Vagina (tissue), 2 donors: ENCODE data around the gene WDR6. TPM values are rescaled to one million over a fixed set of nuclear protein-coding genes. Genes with fewer than 3 reads are reported as not detected.

Source experiments
- DNase-seq, 2 donors: peaks; one replicate each; pipeline ENCODE4 v3.0.0-alpha.2; 2017; ENCODE audit errors: extremely low spot score in 2 of 2
- H3K27ac ChIP-seq: fragments of 200-600 bp; sonication (generic); one replicate; pipeline ENCODE4 v1.5.1; 2019
- H3K27me3 ChIP-seq: fragments of 200-600 bp; sonication (generic); one replicate; pipeline ENCODE4 v1.5.1; 2019
- H3K36me3 ChIP-seq, 2 donors: fragments of 200-600 bp; sonication (generic); one replicate each; pipeline ENCODE4 v1.5.1; 2017 to 2019
- H3K4me1 ChIP-seq: fragments of 200-600 bp; sonication (generic); one replicate; pipeline ENCODE4 v1.5.1; 2019
- H3K4me3 ChIP-seq, 2 donors: fragments of 200-600 bp; sonication (generic); 1 replicate in 1 of 2; 2 replicates in 1 of 2; pipeline ENCODE4 v1.5.1; 2016 to 2019
- H3K9me3 ChIP-seq: fragments of 200-600 bp; sonication (generic); one replicate; pipeline ENCODE4 v1.5.1; 2019
- CTCF ChIP-seq, 3 experiments: fragments of 450-650 bp in 2 of 3; fragments of 200-600 bp in 1 of 3; sonication (generic) in 1 of 3; IDR thresholded peaks; one replicate each; pipeline ENCODE4 v1.5.1; 2017 to 2019; ENCODE audit warnings: antibody characterized with exemption in 3 of 3, mild to moderate bottlenecking in 2 of 3, moderate library complexity in 2 of 3
- POLR2A ChIP-seq, 2 donors: fragments of 450-650 bp; IDR thresholded peaks; one replicate each; pipeline ENCODE4 v1.6.1; 2017; ENCODE audit warnings: antibody characterized with exemption in 2 of 2, mild to moderate bottlenecking in 2 of 2, moderate library complexity in 2 of 2
- POLR2AphosphoS5 ChIP-seq, 2 donors: sonication (generic); formaldehyde crosslinking; IDR thresholded peaks; one replicate each; pipeline ENCODE4 v1.9.0; 2017; ENCODE audit warnings: antibody characterized with exemption in 2 of 2, mild to moderate bottlenecking in 2 of 2, low read depth in 1 of 2; ENCODE audit not compliant: insufficient read depth in 1 of 2
- intact Hi-C: fragments of 100-400 bp; cut with DNase I; formaldehyde crosslinking; loops from one replicate; pipeline ENCODE4 v1.15.1; 2023
- total RNA-seq: library from RNA; depleted of rRNA; stranded (reverse); fragments of >200 nt; gene quantifications from one replicate; pipeline ENCODE4 v1.2.3, GENCODE V29; 2016

WDR6 gene
- total RNA-seq, 1 donor from 2014 or later = 109 TPM

- TF ChIP-seq POLR2AphosphoS5 (IDR thresholded peaks at IDR 0.05; ENCODE audit: insufficient read depth in 1 of 2, low read depth in 1 of 2) (no peak), CTCF (IDR thresholded peaks at IDR 0.05) (no peak), POLR2A (IDR thresholded peaks at IDR 0.05) (no peak)
- peak overlapping the region; percentile 96 for H3K27ac ChIP-seq
- peak overlapping the region; percentile 75 to 86 for H3K4me3 ChIP-seq
- H3K27me3 ChIP-seq = no peaks in the 10 kb centered on the region
- DNase-seq = no peak
- H3K4me1 ChIP-seq = peaks cover 18% of the 10 kb centered on the region
- intact Hi-C loops = no loop called here
- H3K36me3 ChIP-seq = peaks cover 0 to 49% of the 10 kb centered on the region in 2 donors
- no peaks in the 10 kb centered on the region for H3K9me3 ChIP-seq
Observed at GRCh38 chr3:49028298-49028672, 21.1 kb downstream of the WDR6 start.

- no peaks in the 10 kb centered on the region for H3K27me3 ChIP-seq
- H3K4me3 ChIP-seq = peak within 1 kb of the TSS; percentile 75 to 86
- TF ChIP-seq POLR2A (IDR thresholded peaks at IDR 0.05) (peak in 1 of 2 donors; percentile 90), CTCF (IDR thresholded peaks at IDR 0.05) (no peak), POLR2AphosphoS5 (IDR thresholded peaks at IDR 0.05; ENCODE audit: insufficient read depth in 1 of 2, low read depth in 1 of 2) (peak; percentile 99 to 100)
- H3K36me3 ChIP-seq = peaks cover 0 to 45% of the 10 kb centered on the region in 2 donors
- peak in 1 of 2 donors; percentile 93 for DNase-seq
- peaks cover 15% of the 10 kb centered on the region for H3K4me1 ChIP-seq
- H3K27ac ChIP-seq = peak within 1 kb of the TSS; percentile 96
- intact Hi-C loops = no loop called here
- H3K9me3 ChIP-seq = no peaks in the 10 kb centered on the region
Observed at GRCh38 chr3:49028673-49029562, 21.7 kb downstream of the WDR6 start, which contains the start of gene IMPDH2. IMPDH2 (minus strand) TSS chr3:49029398; CDS start chr3:49029350, 48 bp downstream.

- Histone ChIP-seq H3K4me3 (peak overlapping the region; percentile 75 to 86), H3K4me1 (peaks cover 15% of the 10 kb centered on the region), H3K9me3 (no peaks in the 10 kb centered on the region), H3K27me3 (no peaks in the 10 kb centered on the region), H3K36me3 (peaks cover 0 to 45% of the 10 kb centered on the region in 2 donors), H3K27ac (peak overlapping the region; percentile 96)
- DNase-seq = no peak
- intact Hi-C loops = no loop called here
- TF ChIP-seq POLR2AphosphoS5 (IDR thresholded peaks at IDR 0.05; ENCODE audit: insufficient read depth in 1 of 2, low read depth in 1 of 2) (no peak), POLR2A (IDR thresholded peaks at IDR 0.05) (no peak), CTCF (IDR thresholded peaks at IDR 0.05) (no peak)
Observed at GRCh38 chr3:49029563-49029884, 22.3 kb downstream of the WDR6 start.

- Histone ChIP-seq H3K27ac (no peak overlapping the region), H3K36me3 (peaks cover 0 to 45% of the 10 kb centered on the region in 2 donors)
- no peak for DNase-seq
Observed at GRCh38 chr3:49030321-49030720, 23.1 kb downstream of the WDR6 start.

More at GRCh38 chr3:49030321-49030720, 23.1 kb downstream of the WDR6 start:
- Histone ChIP-seq H3K9me3 (no peaks in the 10 kb centered on the region), H3K4me3 (no peak overlapping the region), H3K27me3 (no peaks in the 10 kb centered on the region), H3K4me1 (peaks cover 15% of the 10 kb centered on the region)
- intact Hi-C loops = no loop called here
- TF ChIP-seq POLR2AphosphoS5 (IDR thresholded peaks at IDR 0.05; ENCODE audit: insufficient read depth in 1 of 2, low read depth in 1 of 2) = no peak
- no peak for TF ChIP-seq POLR2A (IDR thresholded peaks at IDR 0.05)
- TF ChIP-seq CTCF (IDR thresholded peaks at IDR 0.05) = no peak
